HepG2 (cell line): ENCODE measurements around the gene GAPDH. TPM values are rescaled to one million over a fixed set of nuclear protein-coding genes. Genes with fewer than 3 reads are reported as not detected.

Source experiments
- ATAC-seq: fragments of 200-7000 bp; cut with Tn5 transposase; 3 replicates; pipeline ENCODE4 v1.9.1; 2020; ENCODE audit warnings: mild to moderate bottlenecking, moderate library complexity
- BruUV-seq: library from RNA; stranded (reverse); fragments of 400-500 nt; replicated peaks from 2 replicates; lab custom pipeline; 2021; lab: Mats Ljungman, UMichigan
- CTCF ChIA-PET: fragments of 300-600 bp; formaldehyde crosslinking; extraction: SDS; loops from one replicate; lab custom pipeline; 2021; ENCODE audit warnings: low total read pairs, inconsistent platforms, low intra/inter-chr PET ratio; lab: Yijun Ruan, JAX
- POLR2A ChIA-PET: fragments of 350-600 bp; sonication (Branson Sonifier 250); formaldehyde crosslinking; loops from one replicate; lab custom pipeline; 2020; ENCODE audit warnings: antibody characterized with exemption, inconsistent platforms; lab: Yijun Ruan, JAX
- DNase-seq: peaks from one replicate; pipeline ENCODE4 v3.0.0-alpha.2; 2015; ENCODE audit warnings: low spot score
- FAIRE-seq: peaks from 3 replicates; lab custom pipeline; 2011; peaks lifted over from hg19 to GRCh38; lab: Jason Lieb, UNC
- H2AFZ ChIP-seq: one replicate; pipeline ENCODE4 v1.6.1; 2011; ENCODE audit warnings: low read length, inconsistent platforms
- H3K27ac ChIP-seq: fragments of 300-600 bp; 3 replicates; pipeline ENCODE4 v1.8.0; 2011; ENCODE audit warnings: mixed run types, mild to moderate bottlenecking, mixed read lengths, low read length, inconsistent platforms; ENCODE audit not compliant: insufficient read depth; ENCODE audit errors: extremely low read length
- H3K27me3 ChIP-seq, 2 experiments: fragments of 200-600 bp in 1 of 2; 2 replicates in 1 of 2; 3 replicates in 1 of 2; pipeline versions ENCODE4 v1.6.0 to v1.8.0; 2011; ENCODE audit warnings: low read length in 2 of 2, mild to moderate bottlenecking in 2 of 2, moderate library complexity in 2 of 2, inconsistent platforms in 1 of 2; ENCODE audit not compliant: insufficient read depth in 2 of 2, control insufficient read depth in 1 of 2
- H3K36me3 ChIP-seq, 2 experiments: fragments of 200-600 bp in 1 of 2; replicated peaks in 1 of 2; 2 replicates in 1 of 2; 3 replicates in 1 of 2; pipeline versions ENCODE4 v1.5.1 to v1.8.0; 2011; ENCODE audit warnings: low read length in 2 of 2, inconsistent platforms in 1 of 2; ENCODE audit not compliant: insufficient read depth in 2 of 2, control insufficient read depth in 1 of 2
- H3K4me1 ChIP-seq: 2 replicates; pipeline ENCODE4 v1.5.1; 2012; ENCODE audit warnings: low read length, inconsistent platforms; ENCODE audit not compliant: insufficient read depth
- H3K4me2 ChIP-seq: 2 replicates; pipeline ENCODE4 v1.6.0; 2011; ENCODE audit warnings: low read depth, low read length, inconsistent platforms
- H3K4me3 ChIP-seq, 3 experiments: fragments of 200-600 bp in 1 of 3; sonication (generic), shearing (Covaris generic) in 1 of 3; replicated peaks in 1 of 3; 2 replicates each; pipeline ENCODE4 v1.5.1; 2011 to 2016; ENCODE audit warnings: low read length in 3 of 3, inconsistent platforms in 2 of 3, low read depth in 2 of 3, mild to moderate bottlenecking in 2 of 3, control low read depth in 1 of 3, mixed read lengths in 1 of 3; ENCODE audit not compliant: insufficient read depth in 1 of 3
- H3K79me2 ChIP-seq: one replicate; pipeline ENCODE4 v1.6.1; 2011; ENCODE audit warnings: low read length, inconsistent platforms; ENCODE audit not compliant: insufficient read depth
- H3K9ac ChIP-seq: 2 replicates; pipeline ENCODE4 v1.6.0; 2011; ENCODE audit warnings: mild to moderate bottlenecking, low read depth, low read length, inconsistent platforms; ENCODE audit not compliant: insufficient read depth
- H3K9me3 ChIP-seq: 2 replicates; pipeline ENCODE4 v1.5.1; 2012; ENCODE audit warnings: mild to moderate bottlenecking, low read length
- H4K20me1 ChIP-seq: 2 replicates; pipeline ENCODE4 v1.6.0; 2011; ENCODE audit warnings: inconsistent platforms, mild to moderate bottlenecking, low read length, moderate library complexity; ENCODE audit not compliant: insufficient read depth
- AHDC1 ChIP-seq: sonication (generic); formaldehyde crosslinking; IDR thresholded peaks from 2 replicates; pipeline ENCODE4 v1.5.1; 2020; ENCODE audit warnings: mild to moderate bottlenecking, missing genetic modification reagents, borderline replicate concordance
- BCL6 ChIP-seq: IDR thresholded peaks from 2 replicates; pipeline ENCODE4 v1.6.1; 2016; ENCODE audit warnings: missing genetic modification reagents, missing compliant biosample characterization
- CBFB ChIP-seq: sonication (generic); formaldehyde crosslinking; IDR thresholded peaks from 2 replicates; pipeline ENCODE4 v1.4.0; 2020; ENCODE audit warnings: missing genetic modification reagents
- HOXA3 ChIP-seq: sonication (generic); formaldehyde crosslinking; IDR thresholded peaks from 2 replicates; pipeline ENCODE4 v1.5.0; 2020; ENCODE audit warnings: missing genetic modification reagents
- LCORL ChIP-seq, 2 experiments: fragments of 450-650 bp in 1 of 2; sonication (generic) in 1 of 2; formaldehyde crosslinking in 1 of 2; IDR thresholded peaks; 2 replicates each; pipeline versions ENCODE4 v1.5.0 to v1.6.1; 2017 to 2020; ENCODE audit warnings: antibody characterized with exemption in 1 of 2, missing genetic modification reagents in 1 of 2
- MEF2D ChIP-seq: sonication (generic); formaldehyde crosslinking; IDR thresholded peaks from 2 replicates; pipeline ENCODE4 v1.5.1; 2020; ENCODE audit warnings: mild to moderate bottlenecking, missing genetic modification reagents
- NFATC3 ChIP-seq: sonication (generic); formaldehyde crosslinking; IDR thresholded peaks from 2 replicates; pipeline ENCODE4 v1.5.1; 2020; ENCODE audit warnings: mild to moderate bottlenecking, missing genetic modification reagents
- PITX1 ChIP-seq: sonication (generic); formaldehyde crosslinking; IDR thresholded peaks from 2 replicates; pipeline ENCODE4 v1.5.1; 2020; ENCODE audit warnings: mild to moderate bottlenecking, missing genetic modification reagents
- ZBTB46 ChIP-seq: sonication (generic); formaldehyde crosslinking; IDR thresholded peaks from 2 replicates; pipeline ENCODE4 v1.4.0; 2020; ENCODE audit warnings: mild to moderate bottlenecking, missing genetic modification reagents, borderline replicate concordance
- ZNF33A ChIP-seq: sonication (generic); formaldehyde crosslinking; IDR thresholded peaks from 2 replicates; pipeline ENCODE4 v1.5.1; 2020; ENCODE audit warnings: missing genetic modification reagents, mild to moderate bottlenecking, moderate library complexity, borderline replicate concordance
- ZNF432 ChIP-seq: sonication (generic); formaldehyde crosslinking; IDR thresholded peaks from 2 replicates; pipeline ENCODE4 v1.5.0; 2020; ENCODE audit warnings: missing genetic modification reagents, mild to moderate bottlenecking, borderline replicate concordance
- ZNF468 ChIP-seq: sonication (generic); formaldehyde crosslinking; IDR thresholded peaks from 2 replicates; pipeline ENCODE4 v1.8.0; 2022; ENCODE audit warnings: mild to moderate bottlenecking, moderate library complexity, missing genetic modification reagents
- ZSCAN9 ChIP-seq: IDR thresholded peaks from 2 replicates; pipeline ENCODE4 v1.6.1; 2016; ENCODE audit warnings: borderline replicate concordance
- WGBS: methylation state at CpG from one replicate; pipeline ENCODE4 v1.1.6; 2017; ENCODE audit warnings: low lambda C conversion rate; 5-methylcytosine and 5-hydroxymethylcytosine counted together
- in situ Hi-C: cut with HindIII; loops from 2 replicates; pipeline ENCODE4 v1.10.0; 2017; ENCODE audit warnings: low pct_unique_long_range_greater_than_20kb; ENCODE audit not compliant: extremely low pct_ligation_motif_present
- intact Hi-C: fragments of 100-400 bp; cut with micrococcal nuclease; formaldehyde crosslinking; loops from one replicate; pipeline ENCODE4 v1.10.0; 2022; ENCODE audit not compliant: unreplicated experiment
- polyA plus RNA-seq, 8 experiments: library from polyadenylated mRNA; depleted of rRNA in 3 of 8; stranded (reverse) in 7 of 8; unstranded in 1 of 8; fragments of >200 nt; fragmentation: Illumina TruSeq in 4 of 8; extraction: Trizol in 4 of 8; gene quantifications; 2 replicates each; pipeline versions ENCODE4 v1.2.1 to v1.2.3, GENCODE V29; 2011 to 2016; ENCODE audit warnings: low read depth in 4 of 8, missing spikeins in 1 of 8, mixed read lengths in 1 of 8; ENCODE audit not compliant: insufficient read depth in 1 of 8
- total RNA-seq, 5 experiments: library from RNA; depleted of rRNA; stranded (reverse); fragments of >200 nt; fragmentation: Illumina TruSeq; extraction: Trizol; gene quantifications; 2 replicates each; pipeline ENCODE4 v1.2.3, GENCODE V29; 2016; ENCODE audit warnings: low read depth in 1 of 5
- TF ChIP-seq, protein P1 (sequence below): IDR thresholded peaks from 2 replicates; pipeline ENCODE4 v1.6.1; 2018; ENCODE audit warnings: missing genetic modification reagents

The GAPDH gene
- total and polyA plus RNA-seq, 2 of the 13 experiments (the other 11 are each of a cell fraction or from before 2014, with no cell fraction given) = 3,038 to 12,722 TPM

DNA sequence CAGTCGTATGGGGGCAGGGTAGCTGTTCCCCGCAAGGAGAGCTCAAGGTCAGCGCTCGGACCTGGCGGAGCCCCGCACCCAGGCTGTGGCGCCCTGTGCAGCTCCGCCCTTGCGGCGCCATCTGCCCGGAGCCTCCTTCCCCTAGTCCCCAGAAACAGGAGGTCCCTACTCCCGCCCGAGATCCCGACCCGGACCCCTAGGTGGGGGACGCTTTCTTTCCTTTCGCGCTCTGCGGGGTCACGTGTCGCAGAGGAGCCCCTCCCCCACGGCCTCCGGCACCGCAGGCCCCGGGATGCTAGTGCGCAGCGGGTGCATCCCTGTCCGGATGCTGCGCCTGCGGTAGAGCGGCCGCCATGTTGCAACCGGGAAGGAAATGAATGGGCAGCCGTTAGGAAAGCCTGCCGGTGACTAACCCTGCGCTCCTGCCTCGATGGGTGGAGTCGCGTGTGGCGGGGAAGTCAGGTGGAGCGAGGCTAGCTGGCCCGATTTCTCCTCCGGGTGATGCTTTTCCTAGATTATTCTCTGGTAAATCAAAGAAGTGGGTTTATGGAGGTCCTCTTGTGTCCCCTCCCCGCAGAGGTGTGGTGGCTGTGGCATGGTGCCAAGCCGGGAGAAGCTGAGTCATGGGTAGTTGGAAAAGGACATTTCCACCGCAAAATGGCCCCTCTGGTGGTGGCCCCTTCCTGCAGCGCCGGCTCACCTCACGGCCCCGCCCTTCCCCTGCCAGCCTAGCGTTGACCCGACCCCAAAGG is 804 bp downstream of the GAPDH start:
- 0% methylated on average over 13 of the region's 52 CpGs for WGBS
- Histone ChIP-seq H3K27me3 (no peaks in the 10 kb centered on the region; a peak in 1 of 5 replicates), H3K4me2 (peak overlapping the region; percentile 98), H2AFZ (no peak overlapping the region), H3K36me3 (peaks cover 2 to 45% of the 10 kb centered on the region in 2 experiments), H3K27ac (peak overlapping the region; percentile 97), H3K79me2 (peaks cover 33% of the 10 kb centered on the region), H4K20me1 (peaks cover 41% of the 10 kb centered on the region), H3K4me3 (peak overlapping the region; percentile 94 to 99 (median 97)), H3K4me1 (peaks cover 53% of the 10 kb centered on the region), H3K9me3 (no peaks in the 10 kb centered on the region), H3K9ac (peak overlapping the region; percentile 96)
- ChIA-PET CTCF (no interaction called here), POLR2A (interaction anchor here (0.8 to 3.2 kb wide), 20 partner anchors 11 to 316 kb away, joined by 3 to 54 read pairs (median 5); partner anchors contain the start of genes CDCA3, COPS7A, IFFO1 and LTBR)
- FAIRE-seq = no peak
- no TSS peak for BruUV-seq
- ATAC-seq = no peak; the same call in 2 of the 3 replicates
- DNase-seq = peak; percentile 22
- in situ Hi-C loops = loop anchor here (10.0 kb wide), 1 partner anchor 110 kb away; no protein-coding TSS in a partner anchor
- intact Hi-C loops = loop anchor here (10.0 kb wide), 2 partner anchors 60 to 190 kb away; partner anchors contain the start of genes TNFRSF1A and VAMP1
- TF ChIP-seq ZNF432 (no peak), ZBTB46 (CRISPR knock-in tag) (no peak), BCL6 (CRISPR knock-in tag) (0 out of 2 replicates have a peak, but pooled peaks have one; percentile 12), MEF2D (CRISPR knock-in tag) (peak; percentile 77; the same call in 1 of the 2 replicates), ZNF468 (CRISPR knock-in tag) (peak; percentile 84; the same call in 1 of the 2 replicates), NFATC3 (CRISPR knock-in tag) (no peak), PITX1 (CRISPR knock-in tag) (peak; percentile 85), HOXA3 (CRISPR knock-in tag) (peak; percentile 48; the same call in 1 of the 2 replicates), CBFB (peak; percentile 33; the same call in 1 of the 2 replicates), ZSCAN9 (no peak), AHDC1 (CRISPR knock-in tag) (0 out of 2 replicates have a peak, but pooled peaks have one; percentile 39), LCORL (IDR thresholded peaks at IDR 0.05) (no peak), LCORL (CRISPR knock-in tag; IDR thresholded peaks at IDR 0.05) (no peak), ZNF33A (0 out of 2 replicates have a peak, but pooled peaks have one; percentile 38)
- TF ChIP-seq, protein P1, sequence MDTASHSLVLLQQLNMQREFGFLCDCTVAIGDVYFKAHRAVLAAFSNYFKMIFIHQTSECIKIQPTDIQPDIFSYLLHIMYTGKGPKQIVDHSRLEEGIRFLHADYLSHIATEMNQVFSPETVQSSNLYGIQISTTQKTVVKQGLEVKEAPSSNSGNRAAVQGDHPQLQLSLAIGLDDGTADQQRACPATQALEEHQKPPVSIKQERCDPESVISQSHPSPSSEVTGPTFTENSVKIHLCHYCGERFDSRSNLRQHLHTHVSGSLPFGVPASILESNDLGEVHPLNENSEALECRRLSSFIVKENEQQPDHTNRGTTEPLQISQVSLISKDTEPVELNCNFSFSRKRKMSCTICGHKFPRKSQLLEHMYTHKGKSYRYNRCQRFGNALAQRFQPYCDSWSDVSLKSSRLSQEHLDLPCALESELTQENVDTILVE (CRISPR knock-in tag) = 0 out of 2 replicates have a peak, but pooled peaks have one; percentile 4
